OCI-LY7 (cell line): ENCODE results near the gene CDYL. TPM values are rescaled to one million over a fixed set of nuclear protein-coding genes. Genes with fewer than 3 reads are reported as not detected.

ENCODE experiments used
- BruUV-seq: library from RNA; stranded (reverse); fragments of 400-500 nt; replicated peaks from 2 replicates; lab custom pipeline; 2021; lab: Mats Ljungman, UMichigan
- CTCF ChIA-PET: fragments of 300-600 bp; sonication (Branson Sonifier 250); formaldehyde crosslinking; loops from one replicate; lab custom pipeline; 2022; ENCODE audit warnings: antibody characterized with exemption; ENCODE audit not compliant: unreplicated experiment; lab: Charles Lee
- POLR2A ChIA-PET: fragments of 300-600 bp; sonication (Branson Sonifier 250); formaldehyde crosslinking; loops from one replicate; lab custom pipeline; 2022; ENCODE audit warnings: antibody characterized with exemption; lab: Charles Lee
- DNase-seq: peaks from one replicate; pipeline ENCODE4 v3.0.0-alpha.2; 2015; ENCODE audit warnings: low spot score
- H2AFZ ChIP-seq: fragments of 200-600 bp; sonication (generic), shearing (Covaris generic); 2 replicates; pipeline ENCODE4 v1.6.1; 2014; ENCODE audit warnings: mild to moderate bottlenecking, antibody characterized with exemption, low read length, moderate library complexity
- H3K27ac ChIP-seq: fragments of 200-600 bp; sonication (generic); 2 replicates; pipeline ENCODE4 v1.5.1; 2014; ENCODE audit warnings: mixed run types, low read depth, mild to moderate bottlenecking, moderate library complexity, low read length, inconsistent platforms; ENCODE audit not compliant: poor library complexity, severe bottlenecking
- H3K36me3 ChIP-seq: fragments of 200-600 bp; sonication (generic); 2 replicates; pipeline ENCODE4 v1.6.1; 2014; ENCODE audit warnings: mild to moderate bottlenecking, antibody characterized with exemption, low read length, moderate library complexity, mixed read lengths; ENCODE audit not compliant: insufficient read depth
- H3K4me1 ChIP-seq: fragments of 200-600 bp; sonication (generic); 2 replicates; pipeline ENCODE4 v1.5.1; 2014; ENCODE audit warnings: mild to moderate bottlenecking, low read length; ENCODE audit not compliant: insufficient read depth, poor library complexity, severe bottlenecking
- H3K4me2 ChIP-seq: fragments of 200-600 bp; sonication (generic); 2 replicates; pipeline ENCODE4 v1.6.1; 2014; ENCODE audit warnings: mild to moderate bottlenecking, low read length
- H3K4me3 ChIP-seq: fragments of 200-600 bp; sonication (generic); 2 replicates; pipeline ENCODE4 v1.5.1; 2014; ENCODE audit warnings: mild to moderate bottlenecking, low read depth, low read length; ENCODE audit not compliant: poor library complexity, severe bottlenecking
- H3K79me2 ChIP-seq: fragments of 200-600 bp; sonication (generic); 2 replicates; pipeline ENCODE4 v1.6.1; 2016; ENCODE audit warnings: low read depth, mild to moderate bottlenecking, low read length, moderate library complexity, mixed read lengths; ENCODE audit not compliant: insufficient read depth
- H3K9me2 ChIP-seq: fragments of 200-600 bp; sonication (generic); 2 replicates; pipeline ENCODE4 v1.6.1; 2016; ENCODE audit warnings: mild to moderate bottlenecking, low read length, mixed read lengths; ENCODE audit not compliant: insufficient read depth
- H3K9me3 ChIP-seq: fragments of 200-600 bp; sonication (generic); 2 replicates; pipeline ENCODE4 v1.6.1; 2014; ENCODE audit warnings: mild to moderate bottlenecking, mixed run types, low read length, mixed read lengths
- H4K20me1 ChIP-seq: fragments of 200-600 bp; sonication (generic); 2 replicates; pipeline ENCODE4 v1.6.1; 2014; ENCODE audit warnings: mild to moderate bottlenecking, antibody characterized with exemption, low read length, moderate library complexity, mixed read lengths; ENCODE audit not compliant: insufficient read depth
- EZH2phosphoT487 ChIP-seq: fragments of 200-600 bp; sonication (generic); IDR thresholded peaks from 2 replicates; pipeline ENCODE4 v1.6.1; 2018; ENCODE audit warnings: low read depth, borderline replicate concordance, mild to moderate bottlenecking, mixed run types, antibody characterized with exemption, low read length, moderate library complexity, mixed read lengths
- intact Hi-C: fragments of 100-400 bp; cut with micrococcal nuclease; formaldehyde crosslinking; loops from one replicate; pipeline ENCODE4 v1.10.0; 2022; ENCODE audit not compliant: unreplicated experiment
- total RNA-seq, 2 experiments: library from RNA; depleted of rRNA in 1 of 2; stranded (reverse); fragments of >200 nt in 1 of 2; shearing (Covaris generic) in 1 of 2; gene quantifications; 2 replicates each; pipeline ENCODE4 v1.2.3, GENCODE V29; 2014 to 2022
- TF ChIP-seq, protein P1 (sequence below): fragments of 200-600 bp; sonication (generic); conservative IDR thresholded peaks from 2 replicates; pipeline ENCODE4 v1.5.1; 2014; ENCODE audit warnings: mild to moderate bottlenecking, antibody characterized with exemption, low read length, moderate library complexity, mixed read lengths

Gene CDYL
- total RNA-seq, 2 experiments from 2014 or later = 33.6 to 76.4 TPM

DNA sequence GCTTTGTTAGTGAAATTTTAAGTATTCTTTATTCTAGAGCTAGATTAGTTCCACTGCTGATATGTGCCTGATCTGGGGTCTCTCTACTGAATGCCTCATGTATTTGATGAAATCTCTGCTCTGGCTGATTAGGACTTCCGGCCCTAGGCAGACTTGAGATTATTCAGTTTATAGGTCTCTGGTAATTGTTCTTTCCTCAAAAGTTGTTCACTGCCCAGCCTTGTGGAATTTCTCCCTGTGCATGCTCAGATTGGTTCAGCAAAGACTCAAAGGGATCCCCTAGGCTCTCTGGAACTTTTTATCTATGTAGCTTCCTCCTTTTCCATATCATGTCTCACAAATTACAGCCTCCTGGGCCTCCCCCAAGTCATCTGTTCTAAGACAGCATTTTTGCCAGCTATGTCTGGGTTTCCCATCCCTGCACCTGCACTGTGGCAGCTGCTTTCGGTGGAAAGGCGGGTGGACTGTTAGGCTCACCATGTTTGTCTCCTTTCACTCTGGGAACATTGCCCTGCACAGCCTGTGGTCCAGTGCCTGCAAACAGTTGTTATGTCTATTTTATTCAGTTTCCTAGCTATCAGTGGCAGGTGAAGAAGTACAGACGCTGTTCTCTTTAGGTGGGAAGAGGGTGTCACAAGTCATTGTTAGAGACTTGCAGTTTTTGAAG lies 154.0 kb downstream of the CDYL start:
- CTCF ChIA-PET = interaction anchor here (0.6 kb wide), 1 partner anchor 1931 kb away, joined by 3 read pairs; no protein-coding TSS in a partner anchor
- intact Hi-C loops = no loop called here

DNA sequence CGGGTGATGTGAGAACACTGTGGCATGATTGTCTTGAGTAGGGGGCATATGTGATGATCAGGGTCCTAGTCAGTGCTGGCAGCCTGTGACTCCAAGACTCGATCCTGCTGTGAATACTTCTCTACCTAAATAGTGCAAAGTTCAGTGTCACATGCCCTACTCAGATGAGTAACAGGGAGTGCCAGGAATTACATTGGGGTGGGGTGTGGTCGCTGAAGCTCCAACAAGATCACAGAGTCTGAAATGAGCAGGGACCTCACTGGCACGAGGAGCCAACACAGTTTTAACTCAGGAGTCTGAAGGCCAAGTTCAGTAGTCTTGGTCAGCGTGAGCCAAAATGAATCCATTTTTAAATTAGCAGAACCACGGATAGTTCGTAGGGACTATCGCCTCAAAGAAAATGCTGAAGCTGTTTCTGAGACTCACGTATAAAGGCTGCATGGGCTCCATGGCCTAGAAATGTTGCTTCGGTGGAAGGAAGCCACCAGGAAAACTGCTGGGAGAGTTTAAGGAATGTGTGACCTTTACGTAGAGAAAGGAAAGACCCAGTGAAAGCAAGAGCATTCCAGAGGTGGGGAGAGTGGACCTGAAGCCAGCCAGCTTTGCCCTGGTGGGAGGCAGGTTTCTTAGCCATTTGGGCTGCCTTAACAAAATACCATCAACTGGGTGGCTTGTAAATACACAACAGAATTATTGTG lies 155.5 kb downstream of the CDYL start:
- DNase-seq = no peak
- TF ChIP-seq, protein P1, sequence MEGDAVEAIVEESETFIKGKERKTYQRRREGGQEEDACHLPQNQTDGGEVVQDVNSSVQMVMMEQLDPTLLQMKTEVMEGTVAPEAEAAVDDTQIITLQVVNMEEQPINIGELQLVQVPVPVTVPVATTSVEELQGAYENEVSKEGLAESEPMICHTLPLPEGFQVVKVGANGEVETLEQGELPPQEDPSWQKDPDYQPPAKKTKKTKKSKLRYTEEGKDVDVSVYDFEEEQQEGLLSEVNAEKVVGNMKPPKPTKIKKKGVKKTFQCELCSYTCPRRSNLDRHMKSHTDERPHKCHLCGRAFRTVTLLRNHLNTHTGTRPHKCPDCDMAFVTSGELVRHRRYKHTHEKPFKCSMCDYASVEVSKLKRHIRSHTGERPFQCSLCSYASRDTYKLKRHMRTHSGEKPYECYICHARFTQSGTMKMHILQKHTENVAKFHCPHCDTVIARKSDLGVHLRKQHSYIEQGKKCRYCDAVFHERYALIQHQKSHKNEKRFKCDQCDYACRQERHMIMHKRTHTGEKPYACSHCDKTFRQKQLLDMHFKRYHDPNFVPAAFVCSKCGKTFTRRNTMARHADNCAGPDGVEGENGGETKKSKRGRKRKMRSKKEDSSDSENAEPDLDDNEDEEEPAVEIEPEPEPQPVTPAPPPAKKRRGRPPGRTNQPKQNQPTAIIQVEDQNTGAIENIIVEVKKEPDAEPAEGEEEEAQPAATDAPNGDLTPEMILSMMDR = no peak
- TF ChIP-seq EZH2phosphoT487 = no peak
- Histone ChIP-seq H3K4me1 (peaks cover 6% of the 10 kb centered on the region), H2AFZ (no peak overlapping the region), H3K9me3 (no peaks in the 10 kb centered on the region), H3K36me3 (no peaks in the 10 kb centered on the region; the same call in 1 of the 2 replicates), H4K20me1 (no peaks in the 10 kb centered on the region), H3K4me3 (no peak overlapping the region), H3K27ac (no peak overlapping the region), H3K79me2 (peaks cover 6% of the 10 kb centered on the region; the same call in 1 of the 2 replicates), H3K9me2 (no peaks in the 10 kb centered on the region), H3K4me2 (no peak overlapping the region)
- intact Hi-C loops = no loop called here
- no TSS peak for BruUV-seq
- POLR2A ChIA-PET = interaction anchor here (1.1 kb wide), 1 partner anchor 47 kb away, joined by 3 read pairs; no protein-coding TSS in a partner anchor
- CTCF ChIA-PET = no interaction called here

More for the DNA sequence above, 154.0 kb downstream of the CDYL start:
- H4K20me1 ChIP-seq = no peaks in the 10 kb centered on the region
- no TSS peak for BruUV-seq
- POLR2A ChIA-PET = interaction anchor here (0.5 to 0.9 kb wide), 5 partner anchors 11 to 332 kb away, joined by 3 read pairs; no protein-coding TSS in a partner anchor
- no peak overlapping the region for H3K4me2 ChIP-seq
- no peaks in the 10 kb centered on the region for H3K9me2 ChIP-seq
- TF ChIP-seq EZH2phosphoT487 = no peak
- TF ChIP-seq, protein P1 = no peak
- H3K27ac ChIP-seq = no peak overlapping the region
- H2AFZ ChIP-seq = no peak overlapping the region
- H3K4me3 ChIP-seq = no peak overlapping the region
- no peaks in the 10 kb centered on the region for H3K9me3 ChIP-seq
- H3K4me1 ChIP-seq = no peaks in the 10 kb centered on the region
- H3K36me3 ChIP-seq = no peaks in the 10 kb centered on the region; the same call in 1 of the 2 replicates
- H3K79me2 ChIP-seq = peaks cover 13% of the 10 kb centered on the region; the same call in 1 of the 2 replicates
- DNase-seq = no peak
